Measurements from ENCODE around the gene CPA2. TPM values are rescaled to one million over a fixed set of nuclear protein-coding genes. Genes with fewer than 3 reads are reported as not detected.

The CPA2 gene
- total RNA-seq, 2 experiments from 2014 or later, result not detected

- ATAC-seq, result no peak
- Mint-ChIP-seq H3K27ac (no peak overlapping the region), H3K4me3 (no peak overlapping the region), H3K4me1 (ENCODE audit: low read depth) (no peaks in the 10 kb centered on the region), H3K36me3 (ENCODE audit: low read depth) (no peaks in the 10 kb centered on the region), H3K27me3 (no peaks in the 10 kb centered on the region), H3K9me3 (no peaks in the 10 kb centered on the region)
- intact Hi-C loops (cut with micrococcal nuclease), result no loop called here
- DNase-seq, result no peak
- POLR2A ChIA-PET, result no interaction called here
- no peak for TF ChIP-seq CTCF (IDR thresholded peaks at IDR 0.05)
- CTCF ChIA-PET, result interaction anchor here (1.0 to 1.3 kb wide), 2 partner anchors 9 to 79 kb away, joined by 3 read pairs; no protein-coding TSS in a partner anchor
Measured at GRCh38 chr7:130297628-130298543, 31.2 kb downstream of the CPA2 start.

- no peak overlapping the region for H3K4me3 Mint-ChIP-seq
- no peaks in the 10 kb centered on the region for H3K9me3 Mint-ChIP-seq
- TF ChIP-seq CTCF (IDR thresholded peaks at IDR 0.05), result no peak
- POLR2A ChIA-PET, result no interaction called here
- intact Hi-C loops (cut with micrococcal nuclease), result no loop called here
- no peak for ATAC-seq
- H3K27ac Mint-ChIP-seq, result no peak overlapping the region
- no peak for DNase-seq
- CTCF ChIA-PET, result interaction anchor here (1.3 kb wide), 1 partner anchor 80 kb away, joined by 3 read pairs; no protein-coding TSS in a partner anchor
- no peaks in the 10 kb centered on the region for H3K27me3 Mint-ChIP-seq
- H3K36me3 Mint-ChIP-seq (ENCODE audit: low read depth), result no peaks in the 10 kb centered on the region
- H3K4me1 Mint-ChIP-seq (ENCODE audit: low read depth), result no peaks in the 10 kb centered on the region
Measured at GRCh38 chr7:130298544-130299326, 32.1 kb downstream of the CPA2 start.

- DNase-seq (no peak), ATAC-seq (no peak)
- no peak overlapping the region for H3K4me3 Mint-ChIP-seq
- no peaks in the 10 kb centered on the region for H3K4me1 Mint-ChIP-seq (ENCODE audit: low read depth)
- H3K36me3 Mint-ChIP-seq (ENCODE audit: low read depth), result no peaks in the 10 kb centered on the region
- no peak for TF ChIP-seq CTCF (IDR thresholded peaks at IDR 0.05)
- H3K9me3 Mint-ChIP-seq, result no peaks in the 10 kb centered on the region
- ChIA-PET POLR2A (no interaction called here), CTCF (no interaction called here)
- no peak overlapping the region for H3K27ac Mint-ChIP-seq
- no peaks in the 10 kb centered on the region for H3K27me3 Mint-ChIP-seq
- intact Hi-C loops (cut with micrococcal nuclease), result no loop called here
Measured at GRCh38 chr7:130299866-130300265, 33.2 kb downstream of the CPA2 start.

- H3K36me3 Mint-ChIP-seq (ENCODE audit: low read depth), result no peaks in the 10 kb centered on the region
- H3K4me1 Mint-ChIP-seq (ENCODE audit: low read depth), result no peaks in the 10 kb centered on the region
- DNase-seq (no peak), ATAC-seq (no peak)
- H3K27me3 Mint-ChIP-seq, result no peaks in the 10 kb centered on the region
- intact Hi-C loops (cut with micrococcal nuclease), result no loop called here
- CTCF ChIA-PET, result no interaction called here
- no peak overlapping the region for H3K4me3 Mint-ChIP-seq
- POLR2A ChIA-PET, result no interaction called here
- no peak overlapping the region for H3K27ac Mint-ChIP-seq
- H3K9me3 Mint-ChIP-seq, result no peaks in the 10 kb centered on the region
- TF ChIP-seq CTCF (IDR thresholded peaks at IDR 0.05), result no peak
Measured at GRCh38 chr7:130301501-130302020, 34.9 kb downstream of the CPA2 start.

All from activated CD8-positive, alpha-beta T cell treated with anti-CD3 and anti-CD28 coated beads for 36 hours (primary cell).